Ammon's horn (tissue), 1 donor: Measurements from ENCODE around the gene TFF3.

Experiments
- DNase-seq: peaks from one replicate; pipeline ENCODE4 v3.0.0-alpha.2; 2016; ENCODE audit warnings: low spot score

TFF3 gene

DNA sequence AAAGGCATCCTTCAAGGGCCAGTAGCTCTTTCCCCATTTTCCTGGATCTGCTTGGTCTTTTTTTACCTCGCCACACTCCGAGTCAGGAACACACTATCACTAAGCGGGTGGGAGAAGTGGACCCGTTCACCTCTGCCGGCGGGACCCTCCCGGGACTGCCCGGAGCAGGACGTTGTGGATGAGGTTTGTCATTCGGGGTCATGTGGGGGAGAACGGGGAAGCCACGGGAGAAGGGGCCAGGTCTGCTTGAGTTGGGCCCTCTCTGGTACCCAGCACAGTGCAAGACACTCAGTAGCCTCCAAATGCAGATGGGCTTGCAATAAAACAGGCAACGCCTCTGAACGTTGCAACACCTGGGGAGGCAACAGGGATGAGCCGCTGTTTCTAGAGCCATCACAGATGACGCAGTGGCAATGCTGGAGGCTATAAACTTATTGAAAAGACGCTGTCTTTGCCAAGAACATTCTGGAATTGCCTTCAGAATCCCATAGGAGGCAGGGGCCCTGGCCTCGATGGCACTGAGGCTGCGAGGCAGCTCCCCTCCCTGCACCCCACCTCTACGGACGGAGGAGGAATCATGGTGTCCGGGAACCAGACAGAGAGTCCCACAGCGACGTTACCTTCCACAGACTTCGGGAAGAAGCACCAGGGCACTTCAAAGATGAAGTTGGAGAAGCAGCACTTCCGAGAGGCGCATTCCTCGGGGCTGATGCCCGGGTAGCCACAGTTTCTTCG, 31.8 kb upstream of the TFF3 start:
- no peak for DNase-seq

DNA sequence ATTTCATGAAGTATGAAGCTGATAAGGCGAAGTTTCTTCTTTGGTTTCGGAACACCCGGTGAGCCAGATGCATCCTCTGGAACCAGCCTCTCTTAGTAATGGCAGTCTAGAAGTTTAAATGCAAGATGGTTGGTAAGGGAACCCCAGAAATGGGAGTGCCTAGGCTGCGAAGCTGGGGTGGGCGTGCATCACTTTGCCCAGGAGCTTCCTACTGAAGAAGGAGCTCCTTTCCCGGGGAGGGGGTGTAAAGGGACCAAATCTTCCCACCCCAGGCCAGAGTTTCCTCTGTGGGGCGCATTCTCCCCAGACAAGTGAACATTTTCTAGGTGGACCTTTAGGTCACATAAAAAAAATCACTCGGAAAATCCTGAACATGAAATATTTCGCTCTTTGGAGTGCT, 31.2 kb upstream of the TFF3 start:
- no peak for DNase-seq

DNA sequence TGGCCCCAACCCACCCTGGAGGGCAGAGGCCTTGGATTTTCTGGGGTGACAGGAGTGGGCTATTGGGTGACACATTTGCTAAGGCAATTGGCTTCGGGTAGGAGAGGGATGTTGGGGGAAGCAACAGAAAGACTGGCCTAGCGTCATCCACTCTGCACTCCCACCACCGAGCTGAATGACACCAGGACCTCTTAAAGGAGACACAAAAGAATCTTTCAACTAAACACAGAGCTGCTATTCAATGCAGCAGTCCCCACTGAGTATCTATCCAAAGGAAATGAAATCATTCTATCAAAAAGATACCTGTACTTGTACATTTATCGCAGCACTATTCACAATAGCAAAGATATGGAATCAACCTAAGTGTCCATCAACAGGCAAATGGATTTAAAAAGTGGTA, 29.4 kb upstream of the TFF3 start:
- no peak for DNase-seq

DNA sequence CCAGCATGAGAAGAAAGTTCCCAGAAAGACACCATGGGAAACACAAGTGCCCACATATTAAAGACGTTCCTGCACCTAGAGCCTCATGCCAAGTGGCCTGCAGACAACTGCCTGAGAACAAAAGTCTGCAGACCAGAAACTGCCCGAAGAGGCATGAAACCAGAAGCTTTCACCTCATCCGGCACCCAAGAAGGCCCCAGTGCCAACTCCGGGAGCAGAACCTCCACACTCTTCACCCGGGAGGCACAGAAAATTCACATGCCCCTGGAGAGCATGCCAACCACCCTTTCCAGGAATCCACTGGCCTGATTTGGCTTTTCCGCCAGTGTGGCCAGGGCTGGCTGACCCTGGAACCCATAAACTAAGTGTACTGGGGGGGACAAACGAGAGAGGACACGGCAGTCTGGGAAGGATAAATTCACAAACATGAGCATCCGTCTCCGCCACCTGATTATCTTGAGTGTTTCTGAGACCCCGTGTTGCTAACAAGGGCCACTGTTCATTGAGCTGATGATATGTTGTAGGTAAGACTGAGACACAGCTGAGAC, 28.8 kb upstream of the TFF3 start:
- DNase-seq: no peak

DNA sequence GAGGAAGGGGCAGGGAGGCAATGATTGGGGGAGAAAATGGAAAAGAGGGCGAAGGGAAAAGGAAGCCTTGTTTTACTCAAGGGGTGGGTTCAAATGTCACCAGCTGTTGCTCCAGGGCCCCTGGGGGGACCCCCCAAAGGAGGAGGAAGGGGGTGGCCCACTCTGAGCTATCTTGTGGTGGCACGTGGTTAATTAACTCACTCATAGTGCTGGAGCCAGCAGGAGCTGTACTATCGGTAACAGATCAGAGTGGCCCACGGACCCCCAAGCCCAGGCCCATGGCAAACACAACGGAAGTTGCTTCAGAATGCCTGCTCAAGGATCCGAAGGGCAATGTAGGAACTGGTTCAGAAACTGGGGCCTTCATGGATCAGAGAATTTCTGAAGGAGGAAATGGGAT, 28.3 kb upstream of the TFF3 start:
- no peak for DNase-seq

DNA sequence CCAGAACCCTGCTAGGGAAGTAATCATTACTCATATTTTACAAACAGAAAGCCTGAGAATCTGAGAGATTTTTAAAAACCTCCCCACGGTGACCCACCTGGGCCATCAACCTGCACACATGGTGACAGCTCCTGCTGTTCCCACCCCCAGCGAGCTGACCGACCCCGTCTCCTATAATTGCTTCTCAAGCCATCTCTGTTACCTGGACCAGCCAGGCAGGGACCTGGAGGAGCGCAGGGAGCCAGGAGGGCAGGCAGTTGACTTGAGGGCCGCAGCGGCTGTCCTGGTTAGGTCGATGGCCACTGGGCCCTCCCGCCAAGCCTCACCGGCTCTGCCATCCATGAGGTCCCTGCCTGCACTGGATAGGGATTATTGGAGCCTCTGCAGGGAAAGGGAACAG, 27.9 kb upstream of the TFF3 start:
- no peak for DNase-seq

DNA sequence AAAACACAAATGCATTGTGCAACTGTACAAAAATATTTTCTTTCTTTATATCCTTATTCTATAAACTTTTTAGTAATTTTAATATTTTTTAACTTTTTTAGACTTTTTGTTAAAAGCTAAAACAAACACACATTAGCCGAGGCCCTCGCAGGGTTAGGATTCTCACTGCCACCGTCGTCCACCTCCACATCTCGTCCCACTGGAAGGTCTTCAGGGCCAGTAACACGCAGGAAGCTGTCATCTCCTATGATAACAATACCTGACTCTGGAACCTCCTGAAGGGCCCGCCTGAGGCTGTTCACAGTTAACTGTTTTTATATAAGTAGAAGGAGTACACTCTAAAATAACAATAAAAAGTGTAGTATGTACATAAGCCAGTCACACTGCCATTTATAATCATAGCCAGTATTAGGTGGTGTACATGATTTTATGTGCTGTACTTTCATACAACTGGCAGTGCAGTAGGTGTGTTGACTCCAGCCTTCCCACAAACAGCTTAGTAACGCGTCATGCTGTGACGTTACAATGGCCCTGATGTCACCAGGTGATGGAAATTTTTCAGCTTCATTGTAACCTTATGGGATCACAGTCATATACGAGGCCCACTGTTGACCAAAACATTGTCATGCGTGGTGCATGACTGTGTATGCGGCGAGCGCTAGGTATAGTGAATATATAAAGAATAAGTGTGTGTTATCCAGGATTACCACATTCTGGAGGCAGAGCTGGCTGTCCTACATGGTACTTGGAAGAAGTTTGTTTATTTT, 26.8 kb upstream of the TFF3 start:
- DNase-seq: no peak

DNA sequence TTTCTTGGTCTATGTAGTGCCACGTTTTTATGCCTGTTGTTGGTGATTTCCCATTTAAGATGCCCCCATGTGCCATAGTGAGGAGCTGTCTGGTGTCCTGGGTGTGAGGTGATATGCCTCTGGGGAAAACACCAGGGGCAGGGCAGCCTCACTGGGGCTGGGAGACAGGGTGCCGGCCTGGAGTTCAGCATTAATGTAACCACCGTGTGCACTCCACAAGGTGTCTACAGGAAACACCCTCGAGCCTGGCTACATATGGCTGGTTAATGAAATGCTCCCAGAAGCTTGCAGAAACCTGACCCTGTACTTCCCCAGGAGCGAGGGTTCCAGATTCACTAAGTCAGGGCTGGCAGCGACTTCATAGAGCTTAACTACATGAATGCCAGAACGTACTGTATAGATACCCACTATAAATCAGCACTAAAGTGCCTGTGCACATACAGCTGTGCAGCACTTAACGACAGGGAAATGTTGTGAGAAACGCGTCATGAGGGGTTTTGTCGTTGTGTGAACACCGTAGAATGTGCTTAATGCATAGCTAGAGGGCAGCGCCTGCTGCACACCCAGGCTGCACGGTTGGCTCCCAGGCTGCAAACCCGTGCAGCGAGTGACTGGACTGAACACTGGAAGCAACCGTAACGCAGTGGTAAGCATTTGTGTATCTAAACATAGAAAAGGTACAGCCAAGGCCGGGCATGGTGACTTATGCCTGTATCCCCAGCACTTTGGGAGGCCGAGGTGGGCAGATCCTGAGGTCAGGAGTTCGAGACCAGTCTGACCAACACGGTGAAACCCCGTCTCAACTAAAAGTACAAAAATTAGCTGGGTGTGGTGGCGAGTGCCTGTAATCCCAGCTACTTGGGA, 25.2 kb upstream of the TFF3 start:
- DNase-seq: no peak

DNA sequence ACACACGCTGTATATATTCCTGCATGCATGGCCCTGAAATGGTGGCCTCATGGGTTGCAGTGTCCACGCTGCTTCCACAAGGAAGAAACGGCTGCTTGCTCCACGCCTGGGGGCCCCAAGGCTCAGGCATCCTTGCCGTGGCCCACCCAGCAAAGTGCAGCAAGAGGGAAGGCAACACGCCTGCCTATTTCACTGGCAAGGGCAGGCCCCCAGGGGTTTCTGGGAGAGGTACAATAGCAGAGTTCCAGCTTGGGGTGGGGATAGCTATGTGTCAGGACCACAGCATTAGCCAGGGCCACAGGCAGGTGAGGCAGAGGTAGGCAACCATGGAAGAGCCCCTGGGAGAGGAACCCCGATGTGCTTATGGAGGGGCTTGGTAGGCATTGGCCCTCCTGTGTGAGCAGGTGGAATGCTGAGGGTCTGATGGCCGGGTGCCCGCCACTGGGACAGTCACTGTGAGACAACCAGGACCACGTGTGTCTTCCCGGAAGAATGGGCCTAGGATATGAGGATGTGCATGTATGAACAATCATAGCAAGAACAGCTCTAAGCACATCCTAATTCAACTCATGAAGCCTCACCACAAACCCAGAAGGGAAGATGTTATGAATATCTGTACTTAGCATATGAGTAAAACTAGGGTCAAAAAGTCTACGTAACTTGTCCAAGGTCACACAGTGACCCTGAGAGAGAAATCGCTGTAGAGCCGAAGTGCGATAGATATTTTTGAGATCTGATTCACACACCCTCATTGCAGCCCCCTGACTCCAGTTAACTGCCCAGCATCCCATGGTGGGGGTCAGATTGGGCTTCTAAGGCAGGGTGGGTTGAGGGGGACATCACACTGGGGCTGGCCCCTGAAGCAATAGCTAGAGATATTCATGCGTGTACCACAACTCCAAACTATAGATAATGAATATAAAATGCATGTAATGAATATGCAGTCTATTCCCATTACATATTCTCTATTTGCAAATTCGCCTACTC, 23.8 kb upstream of the TFF3 start:
- DNase-seq: no peak

DNA sequence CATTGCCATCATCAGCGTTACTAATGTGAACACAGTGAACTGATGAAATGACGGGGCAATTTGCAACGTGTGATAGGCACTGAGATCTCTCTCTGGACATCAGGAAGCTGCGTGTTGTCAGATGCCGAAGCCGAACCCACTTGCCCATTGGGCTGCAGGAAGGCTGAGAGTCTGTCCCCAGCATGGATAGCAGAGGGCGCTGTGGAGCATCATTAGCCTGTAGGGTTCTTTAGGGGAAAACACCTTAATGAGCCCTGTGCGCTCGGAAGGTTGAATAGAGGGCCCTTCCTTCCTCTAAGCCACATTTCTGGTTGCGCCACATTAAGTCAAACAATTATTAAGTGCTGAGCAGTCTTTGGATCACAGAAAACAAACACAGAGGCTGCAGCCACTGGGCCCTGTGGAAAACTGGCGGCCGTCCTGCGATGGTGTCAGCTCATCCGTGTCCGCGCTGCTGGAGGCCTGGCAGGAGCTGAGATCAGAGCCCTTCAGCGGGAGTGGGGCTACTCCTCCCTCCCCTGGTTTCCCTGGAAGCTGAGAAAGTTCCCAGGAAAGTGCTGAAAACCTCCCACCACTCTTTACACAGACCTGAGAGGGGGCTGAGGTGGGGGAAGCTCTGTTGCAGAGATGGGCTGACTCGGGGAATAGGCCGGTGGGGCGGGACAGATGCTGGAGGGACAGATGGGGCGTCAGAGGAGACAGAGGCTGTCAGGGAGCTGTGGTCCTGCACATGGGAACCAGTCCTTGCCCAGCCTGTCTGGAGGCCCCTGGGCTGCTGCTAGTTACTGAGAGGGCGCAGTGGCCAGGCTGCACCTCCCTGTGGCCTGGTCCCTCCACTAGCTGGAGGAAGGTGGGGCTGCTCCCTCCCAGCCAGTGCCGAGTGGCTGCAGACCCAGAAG, 22.9 kb upstream of the TFF3 start:
- DNase-seq: peak; percentile 86

DNA sequence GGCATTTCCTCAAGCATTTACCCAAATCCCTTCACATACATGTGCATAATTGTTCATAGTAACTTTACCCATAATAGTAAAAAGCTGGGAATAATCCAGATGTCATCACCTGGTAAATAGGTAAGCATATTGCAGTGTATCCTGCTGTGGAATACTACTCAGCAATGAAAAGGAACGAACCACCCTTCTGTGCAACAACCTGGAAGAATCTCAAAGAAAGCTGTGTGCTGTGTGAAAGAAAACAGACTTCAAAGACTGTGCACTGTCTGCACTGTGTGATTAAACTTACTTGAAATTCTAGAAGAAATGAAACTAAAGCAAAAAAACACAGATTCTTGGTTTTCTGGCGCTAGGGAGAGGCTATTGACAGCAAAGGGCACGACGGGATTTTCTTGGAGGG, 22.1 kb upstream of the TFF3 start:
- no peak for DNase-seq

DNA sequence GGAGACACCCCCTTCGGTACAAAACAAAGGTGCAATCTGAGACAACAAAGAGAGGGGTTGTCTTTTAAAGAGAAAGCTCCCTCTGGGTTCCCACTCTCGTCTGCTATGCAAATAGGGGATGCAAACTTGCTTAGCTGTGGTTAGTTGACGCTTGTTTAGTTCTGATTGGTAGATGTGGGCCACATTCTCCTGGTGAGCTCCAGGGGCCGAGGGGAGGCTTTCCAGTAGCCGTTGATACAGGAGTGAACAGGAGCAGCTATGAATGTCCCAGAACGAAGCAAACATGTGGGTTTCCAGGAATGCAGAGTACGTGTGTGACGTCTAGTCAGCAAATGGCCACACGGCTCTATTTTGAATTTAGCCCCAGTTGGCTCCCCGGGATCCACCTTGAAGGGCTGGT, 20.8 kb upstream of the TFF3 start:
- DNase-seq: no peak

DNA sequence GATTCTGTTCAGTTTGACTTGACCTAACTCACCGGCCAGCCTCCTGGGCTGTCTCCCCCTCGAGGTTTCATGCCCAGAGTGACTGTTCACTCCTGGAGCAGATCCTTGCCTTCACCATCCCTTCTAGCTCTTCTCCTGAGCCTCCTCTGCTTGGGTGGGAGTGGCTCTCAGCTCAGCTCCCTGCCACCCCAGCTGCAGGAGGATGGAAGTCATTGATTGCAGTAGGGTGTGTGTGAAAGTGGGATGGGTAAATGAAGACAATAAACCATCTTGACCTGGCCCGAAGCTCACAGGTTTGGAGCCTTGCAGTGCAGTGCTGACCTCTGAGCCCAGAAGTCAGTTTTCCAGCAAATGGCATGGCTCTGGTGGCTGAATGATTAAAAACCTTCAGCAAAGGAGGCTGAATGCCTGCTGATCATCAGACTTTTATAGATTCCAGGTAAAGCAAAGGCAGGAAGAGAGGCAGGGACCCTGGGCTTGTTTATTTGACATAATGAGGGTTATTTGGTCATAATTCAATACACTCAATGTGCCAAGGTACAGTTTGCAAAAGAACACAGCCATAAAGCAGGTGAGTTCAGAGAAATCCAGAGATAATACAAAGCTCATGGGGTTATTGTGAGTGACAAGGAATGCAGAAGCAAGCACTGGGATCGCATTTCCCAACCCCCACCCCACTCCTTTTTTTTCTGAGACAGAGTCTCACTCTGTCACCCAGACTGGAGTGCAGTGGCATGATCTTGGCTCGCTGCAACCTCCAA, 17.5 kb upstream of the TFF3 start:
- no peak for DNase-seq

DNA sequence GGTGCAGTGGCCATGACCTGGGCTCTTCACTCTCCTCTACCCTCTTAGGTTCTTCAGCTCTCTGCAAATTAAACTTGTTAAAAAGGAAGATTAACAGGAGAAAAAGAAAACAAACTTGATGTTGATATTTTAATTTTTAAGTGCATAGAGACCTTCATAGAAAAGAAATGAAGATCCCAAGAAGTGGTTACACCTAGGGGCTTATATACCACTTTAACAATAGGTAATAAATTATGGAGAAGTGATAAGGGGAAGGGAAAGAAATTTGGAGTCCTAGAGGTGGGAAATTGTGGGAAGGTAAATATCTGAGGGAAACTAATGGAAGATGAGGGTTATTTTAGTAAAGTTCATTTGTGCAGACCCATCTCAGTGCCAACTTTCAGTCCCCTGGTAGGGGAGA, 16.5 kb upstream of the TFF3 start:
- no peak for DNase-seq

DNA sequence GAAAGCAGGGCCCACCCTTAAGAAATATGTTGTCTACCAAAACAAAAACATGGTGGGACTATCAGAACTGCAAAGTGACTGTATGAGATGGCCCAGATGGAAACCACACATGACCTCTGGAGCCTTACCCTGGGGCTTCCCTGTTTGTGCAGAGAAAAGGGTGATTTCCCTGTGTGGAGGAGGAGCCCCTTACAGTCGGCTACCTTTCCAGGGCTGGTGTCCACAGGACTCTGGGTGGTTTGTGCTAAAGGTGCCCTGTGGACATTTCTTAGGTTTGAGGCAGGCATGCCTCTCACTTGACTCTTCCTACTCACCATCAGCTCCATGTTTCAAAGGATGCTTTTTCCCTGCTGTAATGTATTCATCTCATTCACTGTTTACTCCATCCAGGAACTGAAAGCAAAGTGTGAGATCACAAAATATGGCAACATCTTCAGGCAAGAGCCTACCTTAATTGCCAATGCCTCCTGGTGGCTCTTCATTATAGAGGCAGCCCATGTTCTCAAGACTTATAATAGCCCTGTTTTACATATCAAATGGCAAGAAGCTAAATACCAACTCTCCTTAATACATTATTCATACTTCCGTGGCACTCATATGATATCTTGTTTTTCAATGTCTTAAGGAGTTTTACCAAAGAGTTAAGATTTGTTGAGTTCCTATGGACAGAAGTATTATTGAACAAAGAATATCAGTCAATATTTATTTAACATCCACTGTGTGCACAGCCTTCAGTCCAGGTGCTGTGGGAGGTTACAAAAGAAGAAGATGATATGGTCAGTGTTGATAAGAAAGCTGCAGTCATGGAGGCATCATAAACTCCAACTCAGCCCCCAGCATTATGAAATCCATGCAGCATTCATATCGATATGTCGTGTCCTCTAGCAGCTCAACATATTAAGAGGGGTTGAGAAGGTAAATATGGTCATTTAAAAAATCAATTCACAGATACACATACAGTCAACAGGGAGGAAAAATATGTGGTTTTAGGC, 15.5 kb upstream of the TFF3 start:
- DNase-seq: no peak

DNA sequence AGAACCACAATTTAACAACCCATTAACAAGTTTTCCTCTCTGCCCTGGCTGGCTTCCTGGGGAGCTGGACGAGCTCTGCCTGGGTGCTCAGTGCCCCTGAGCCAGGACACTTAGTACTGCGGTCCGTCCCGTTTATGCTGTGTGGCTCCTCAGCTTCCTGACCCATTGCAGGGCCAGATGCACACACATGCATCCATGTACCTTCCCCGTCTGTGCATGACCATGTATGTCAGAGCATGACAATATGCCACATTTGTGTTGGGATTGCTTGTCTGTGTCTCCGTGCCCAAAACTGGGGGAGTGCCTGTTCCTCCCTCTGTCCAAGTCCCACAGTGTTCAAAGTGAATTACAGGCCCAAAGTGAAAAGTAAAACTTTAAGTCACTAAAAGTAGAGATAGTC, 9.7 kb upstream of the TFF3 start:
- DNase-seq: no peak

DNA sequence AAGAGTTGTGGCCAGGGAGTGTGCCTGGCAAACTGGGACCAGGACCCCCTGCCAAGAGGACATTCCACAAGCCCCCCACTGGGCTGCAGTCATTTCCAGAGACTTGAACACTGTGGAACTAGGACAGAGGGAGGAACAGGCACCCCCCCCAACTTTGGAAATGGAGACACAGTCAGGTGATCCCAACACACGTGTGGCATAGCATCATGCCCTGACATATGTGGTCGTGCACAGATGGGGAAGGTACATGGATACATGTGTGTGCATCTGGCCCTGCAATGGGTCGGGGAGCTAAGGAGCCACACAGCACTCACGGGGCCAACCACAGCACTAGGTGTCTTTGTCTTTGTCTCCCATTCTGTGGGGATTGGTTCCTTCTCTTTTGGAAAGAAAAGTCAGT, 6.6 kb upstream of the TFF3 start:
- DNase-seq: no peak

DNA sequence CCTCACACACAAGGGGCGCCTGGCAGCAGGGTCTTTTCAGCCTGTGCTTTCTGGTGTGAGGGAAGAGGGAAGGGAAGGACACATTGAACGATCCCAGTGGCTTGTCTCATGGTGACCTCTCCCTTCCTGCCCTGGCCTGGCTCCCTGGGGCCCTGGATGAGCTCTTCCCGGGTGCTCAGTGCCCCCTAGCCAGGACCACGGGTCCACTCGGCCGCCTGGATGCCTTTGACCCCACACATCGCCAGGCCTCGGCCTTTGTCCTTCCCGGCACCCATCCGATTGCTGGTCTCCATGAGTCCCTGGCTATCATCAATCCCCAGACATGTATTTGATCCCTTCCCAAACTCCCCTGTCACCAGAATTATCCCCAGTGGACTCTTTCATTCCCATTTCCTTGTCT, 6.0 kb upstream of the TFF3 start:
- DNase-seq: no peak
